ENCODE data around the gene CARD19. TPM values are rescaled to one million over a fixed set of nuclear protein-coding genes. Genes with fewer than 3 reads are reported as not detected.
A peak's percentile ranks its signal among the peaks of the same experiment; 100 is the strongest.

Gene CARD19
- total RNA-seq, 1 donor from 2014 or later: 35.8 TPM

DNA sequence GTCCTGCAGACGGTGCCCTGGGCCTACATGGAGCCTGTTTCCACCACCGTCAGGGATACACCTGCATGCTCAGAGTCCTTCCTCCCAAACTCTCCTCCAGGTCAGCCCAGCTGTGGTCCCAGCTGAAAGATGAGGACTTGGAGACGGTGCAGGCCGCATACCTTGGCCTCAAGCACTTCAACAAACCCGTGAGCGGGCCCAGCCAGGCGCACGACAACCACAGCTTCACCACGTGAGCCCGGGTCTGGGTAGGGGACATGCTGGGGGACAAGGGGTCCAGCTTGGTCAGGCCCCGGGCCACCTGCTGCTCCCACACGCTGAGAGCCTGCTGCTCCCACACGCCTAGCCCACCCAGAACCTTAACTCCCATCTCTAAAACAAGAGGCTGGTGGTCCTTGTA, 16.6 kb upstream of the CARD19 start:
- TF ChIP-seq, protein P1, sequence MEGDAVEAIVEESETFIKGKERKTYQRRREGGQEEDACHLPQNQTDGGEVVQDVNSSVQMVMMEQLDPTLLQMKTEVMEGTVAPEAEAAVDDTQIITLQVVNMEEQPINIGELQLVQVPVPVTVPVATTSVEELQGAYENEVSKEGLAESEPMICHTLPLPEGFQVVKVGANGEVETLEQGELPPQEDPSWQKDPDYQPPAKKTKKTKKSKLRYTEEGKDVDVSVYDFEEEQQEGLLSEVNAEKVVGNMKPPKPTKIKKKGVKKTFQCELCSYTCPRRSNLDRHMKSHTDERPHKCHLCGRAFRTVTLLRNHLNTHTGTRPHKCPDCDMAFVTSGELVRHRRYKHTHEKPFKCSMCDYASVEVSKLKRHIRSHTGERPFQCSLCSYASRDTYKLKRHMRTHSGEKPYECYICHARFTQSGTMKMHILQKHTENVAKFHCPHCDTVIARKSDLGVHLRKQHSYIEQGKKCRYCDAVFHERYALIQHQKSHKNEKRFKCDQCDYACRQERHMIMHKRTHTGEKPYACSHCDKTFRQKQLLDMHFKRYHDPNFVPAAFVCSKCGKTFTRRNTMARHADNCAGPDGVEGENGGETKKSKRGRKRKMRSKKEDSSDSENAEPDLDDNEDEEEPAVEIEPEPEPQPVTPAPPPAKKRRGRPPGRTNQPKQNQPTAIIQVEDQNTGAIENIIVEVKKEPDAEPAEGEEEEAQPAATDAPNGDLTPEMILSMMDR (IDR thresholded peaks at IDR 0.05): no peak
- Mint-ChIP-seq H3K27ac (ENCODE audit: unreplicated experiment) (no peak overlapping the region), H3K36me3 (ENCODE audit: unreplicated experiment) (no peaks in the 10 kb centered on the region), H3K27me3 (ENCODE audit: unreplicated experiment) (no peaks in the 10 kb centered on the region), H3K4me3 (ENCODE audit: unreplicated experiment) (no peak overlapping the region), H3K4me1 (ENCODE audit: unreplicated experiment) (no peaks in the 10 kb centered on the region), H3K9me3 (ENCODE audit: unreplicated experiment) (no peaks in the 10 kb centered on the region)
- no peak for DNase-seq (ENCODE audit: extremely low spot score, unreplicated experiment)

DNA sequence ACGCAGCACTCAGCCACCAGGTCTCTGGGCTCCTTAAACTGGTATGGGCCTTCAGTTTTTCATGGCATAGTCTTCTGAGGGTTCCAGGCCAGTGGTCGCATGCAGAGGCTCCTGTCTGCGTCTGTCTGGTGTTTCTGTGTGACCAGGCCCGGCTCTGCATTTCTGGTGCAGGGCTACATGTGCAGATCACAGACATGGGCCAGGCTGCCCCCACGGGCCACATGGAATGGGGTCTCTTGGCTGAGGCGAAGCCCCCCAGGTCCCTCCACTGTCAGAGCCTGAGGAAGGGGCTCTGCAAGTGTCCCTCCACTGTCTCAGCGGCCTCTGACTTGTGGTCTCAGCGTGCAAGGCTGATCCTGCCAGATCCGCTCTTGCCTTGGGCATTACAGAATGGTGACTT, 15.6 kb upstream of the CARD19 start:
- no peak overlapping the region for H3K27ac Mint-ChIP-seq (ENCODE audit: unreplicated experiment)
- DNase-seq (ENCODE audit: extremely low spot score, unreplicated experiment): no peak
- H3K4me3 Mint-ChIP-seq (ENCODE audit: unreplicated experiment): no peak overlapping the region
- no peaks in the 10 kb centered on the region for H3K36me3 Mint-ChIP-seq (ENCODE audit: unreplicated experiment)
- TF ChIP-seq, protein P1 (IDR thresholded peaks at IDR 0.05): no peak
- H3K4me1 Mint-ChIP-seq (ENCODE audit: unreplicated experiment): no peaks in the 10 kb centered on the region
- no peaks in the 10 kb centered on the region for H3K27me3 Mint-ChIP-seq (ENCODE audit: unreplicated experiment)
- H3K9me3 Mint-ChIP-seq (ENCODE audit: unreplicated experiment): no peaks in the 10 kb centered on the region

DNA sequence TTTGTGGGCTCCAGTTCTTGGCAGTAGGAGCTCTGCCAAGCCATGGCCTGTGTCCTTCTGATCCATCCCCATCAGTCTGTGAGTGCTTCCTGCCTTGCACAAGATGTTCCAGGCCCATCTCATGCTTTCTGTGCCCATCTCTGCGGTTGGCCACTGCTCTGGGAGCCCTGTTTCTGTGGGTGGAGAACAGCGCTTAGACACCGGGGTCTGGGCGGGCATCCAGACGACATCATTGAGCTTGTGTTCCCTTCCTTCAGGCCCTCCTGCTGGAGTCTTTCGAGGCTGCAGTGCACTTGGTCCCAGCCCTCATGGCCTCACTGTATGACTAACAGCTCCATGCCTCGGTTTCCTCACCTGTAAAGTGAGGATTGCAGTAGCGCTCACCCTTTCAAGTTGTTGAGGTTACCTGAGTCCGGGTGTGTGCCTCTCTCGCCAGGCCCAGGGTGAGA, 14.9 kb upstream of the CARD19 start:
- H3K27ac Mint-ChIP-seq (ENCODE audit: unreplicated experiment): no peak overlapping the region
- H3K9me3 Mint-ChIP-seq (ENCODE audit: unreplicated experiment): no peaks in the 10 kb centered on the region
- DNase-seq (ENCODE audit: extremely low spot score, unreplicated experiment): peak; percentile 64
- TF ChIP-seq, protein P1 (IDR thresholded peaks at IDR 0.05): no peak
- no peaks in the 10 kb centered on the region for H3K36me3 Mint-ChIP-seq (ENCODE audit: unreplicated experiment)
- H3K4me1 Mint-ChIP-seq (ENCODE audit: unreplicated experiment): no peaks in the 10 kb centered on the region
- H3K4me3 Mint-ChIP-seq (ENCODE audit: unreplicated experiment): no peak overlapping the region
- H3K27me3 Mint-ChIP-seq (ENCODE audit: unreplicated experiment): no peaks in the 10 kb centered on the region

DNA sequence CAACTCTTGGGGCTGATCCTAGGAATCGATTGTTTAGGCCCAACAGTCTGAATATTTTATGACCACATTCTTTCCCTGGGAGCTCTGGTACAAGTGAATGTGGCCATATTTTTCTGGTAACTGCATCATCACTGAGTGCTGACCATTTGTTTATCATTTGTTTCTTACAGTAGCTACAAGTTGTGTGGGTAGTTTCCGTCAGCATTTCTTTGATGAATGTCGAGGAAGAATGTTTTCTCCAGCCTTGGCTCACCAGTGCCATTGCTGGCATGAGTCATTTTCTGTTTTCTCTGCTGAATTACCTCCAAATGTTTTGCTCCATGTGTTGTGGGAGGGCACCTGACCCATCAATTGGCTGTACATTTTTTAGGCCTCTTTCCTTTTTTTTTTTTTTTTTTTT, 14.1 kb upstream of the CARD19 start:
- Mint-ChIP-seq H3K9me3 (ENCODE audit: unreplicated experiment) (no peaks in the 10 kb centered on the region), H3K4me3 (ENCODE audit: unreplicated experiment) (no peak overlapping the region), H3K36me3 (ENCODE audit: unreplicated experiment) (no peaks in the 10 kb centered on the region), H3K27ac (ENCODE audit: unreplicated experiment) (no peak overlapping the region), H3K4me1 (ENCODE audit: unreplicated experiment) (no peaks in the 10 kb centered on the region), H3K27me3 (ENCODE audit: unreplicated experiment) (no peaks in the 10 kb centered on the region)
- TF ChIP-seq, protein P1 (IDR thresholded peaks at IDR 0.05): no peak
- no peak for DNase-seq (ENCODE audit: extremely low spot score, unreplicated experiment)

DNA sequence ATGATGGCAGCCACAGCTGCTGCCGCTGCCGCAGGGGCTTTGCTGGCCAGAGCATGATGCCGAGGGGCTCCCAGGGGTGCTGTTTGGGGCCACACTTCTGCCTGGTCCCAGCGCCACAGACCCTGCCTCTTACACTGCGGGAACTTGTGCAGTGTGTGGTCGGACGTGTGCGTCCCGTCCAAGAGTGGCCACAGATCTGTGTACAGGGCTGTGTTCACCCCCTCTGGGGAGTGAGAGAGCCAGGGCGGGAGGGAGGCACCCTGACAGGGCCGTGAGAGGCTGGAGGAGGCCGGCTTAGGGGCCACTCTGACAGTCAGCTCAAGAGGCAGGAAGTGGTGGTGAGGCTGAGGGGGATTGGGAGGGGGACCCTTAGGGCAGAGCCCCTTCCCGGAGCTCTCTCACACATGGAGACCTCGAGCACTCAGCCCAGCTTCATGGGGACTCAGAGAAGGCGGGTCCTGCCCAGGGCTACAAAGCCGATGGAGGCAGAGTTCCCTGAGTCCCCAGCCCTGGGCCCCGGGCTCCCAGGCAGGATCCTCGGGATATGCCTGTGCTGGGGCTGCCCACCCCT, 13.1 kb upstream of the CARD19 start:
- Mint-ChIP-seq H3K4me1 (ENCODE audit: unreplicated experiment) (no peaks in the 10 kb centered on the region), H3K4me3 (ENCODE audit: unreplicated experiment) (no peak overlapping the region), H3K9me3 (ENCODE audit: unreplicated experiment) (no peaks in the 10 kb centered on the region), H3K27ac (ENCODE audit: unreplicated experiment) (no peak overlapping the region), H3K27me3 (ENCODE audit: unreplicated experiment) (no peaks in the 10 kb centered on the region), H3K36me3 (ENCODE audit: unreplicated experiment) (no peaks in the 10 kb centered on the region)
- DNase-seq (ENCODE audit: extremely low spot score, unreplicated experiment): peak; percentile 78
- TF ChIP-seq, protein P1 (IDR thresholded peaks at IDR 0.05): no peak
